RPMI7951 (cell line): ENCODE results near the gene CNEP1R1. TPM values are rescaled to one million over a fixed set of nuclear protein-coding genes. Genes with fewer than 3 reads are reported as not detected.

Experiments used
- DNase-seq: peaks from one replicate; pipeline ENCODE4 v3.0.0-alpha.2; 2012; ENCODE audit warnings: low read depth
- total RNA-seq: library from RNA; depleted of rRNA; stranded (reverse); fragments of >200 nt; shearing (Covaris generic); gene quantifications from 2 replicates; pipeline ENCODE4 v1.2.3, GENCODE V29; 2014

Gene CNEP1R1
- total RNA-seq, 1 experiment from 2014 or later, result 37.6 TPM

GRCh38 chr16:50017553-50017952, 7.5 kb upstream of the CNEP1R1 start:
- no peak for DNase-seq

GRCh38 chr16:50021544-50021943, 3.5 kb upstream of the CNEP1R1 start:
- DNase-seq, result peak; percentile 10

- DNase-seq, result no peak
These were observed 1.4 kb upstream of the CNEP1R1 start for GRCh38 chr16:50023641-50024040.

- no peak for DNase-seq
These were observed 818 bp upstream of the CNEP1R1 start for GRCh38 chr16:50024207-50024606.

GRCh38 chr16:50025537-50025931, 509 bp downstream of the CNEP1R1 start:
- DNase-seq, result peak; percentile 14

- DNase-seq, result no peak
These were observed 2.8 kb downstream of the CNEP1R1 start for GRCh38 chr16:50027829-50028228.

- DNase-seq, result no peak
These were observed 10.5 kb downstream of the CNEP1R1 start for GRCh38 chr16:50035468-50035992.

- DNase-seq, result no peak
These were observed 11.4 kb downstream of the CNEP1R1 start for GRCh38 chr16:50036426-50036825.

GRCh38 chr16:50037662-50038220, 12.7 kb downstream of the CNEP1R1 start:
- DNase-seq, result no peak

- no peak for DNase-seq
These were observed 13.3 kb downstream of the CNEP1R1 start for GRCh38 chr16:50038286-50038685.

- DNase-seq, result no peak
These were observed 13.9 kb downstream of the CNEP1R1 start for GRCh38 chr16:50038756-50039529.

GRCh38 chr16:50040018-50040417, 15.0 kb downstream of the CNEP1R1 start:
- DNase-seq, result no peak

- no peak for DNase-seq
These were observed 15.7 kb downstream of the CNEP1R1 start for GRCh38 chr16:50040710-50041109.

GRCh38 chr16:50043358-50043757, 18.3 kb downstream of the CNEP1R1 start:
- no peak for DNase-seq

- DNase-seq, result no peak
These were observed 20.4 kb downstream of the CNEP1R1 start for GRCh38 chr16:50045412-50045811.

GRCh38 chr16:50046853-50047252, 21.8 kb downstream of the CNEP1R1 start:
- DNase-seq, result no peak

GRCh38 chr16:50047864-50048263, 22.8 kb downstream of the CNEP1R1 start:
- no peak for DNase-seq

- DNase-seq, result peak; percentile 16
These were observed 25.8 kb downstream of the CNEP1R1 start for GRCh38 chr16:50050802-50051201.

- no peak for DNase-seq
These were observed 31.2 kb downstream of the CNEP1R1 start for GRCh38 chr16:50056226-50056625.

- DNase-seq, result no peak
These were observed 33.2 kb downstream of the CNEP1R1 start for GRCh38 chr16:50058091-50058771.

- DNase-seq, result no peak
These were observed 34.1 kb downstream of the CNEP1R1 start for GRCh38 chr16:50059111-50059510.

- no peak for DNase-seq
These were observed 34.6 kb downstream of the CNEP1R1 start for GRCh38 chr16:50059669-50060068.

GRCh38 chr16:50061326-50061725, 36.3 kb downstream of the CNEP1R1 start:
- DNase-seq, result no peak
